Middle frontal gyrus (tissue), 1 donor: ENCODE data around the gene NCAN.
"Not testable (repeated sequence)": the region's sequence is repeated elsewhere in the genome, so short reads cannot be mapped to it uniquely, and the experiment has no call there.

ENCODE experiments used
- DNase-seq: peaks from one replicate; pipeline ENCODE4 v3.0.0-alpha.2; 2015; ENCODE audit warnings: low spot score; ENCODE audit errors: extremely low spot score

Gene NCAN

DNA sequence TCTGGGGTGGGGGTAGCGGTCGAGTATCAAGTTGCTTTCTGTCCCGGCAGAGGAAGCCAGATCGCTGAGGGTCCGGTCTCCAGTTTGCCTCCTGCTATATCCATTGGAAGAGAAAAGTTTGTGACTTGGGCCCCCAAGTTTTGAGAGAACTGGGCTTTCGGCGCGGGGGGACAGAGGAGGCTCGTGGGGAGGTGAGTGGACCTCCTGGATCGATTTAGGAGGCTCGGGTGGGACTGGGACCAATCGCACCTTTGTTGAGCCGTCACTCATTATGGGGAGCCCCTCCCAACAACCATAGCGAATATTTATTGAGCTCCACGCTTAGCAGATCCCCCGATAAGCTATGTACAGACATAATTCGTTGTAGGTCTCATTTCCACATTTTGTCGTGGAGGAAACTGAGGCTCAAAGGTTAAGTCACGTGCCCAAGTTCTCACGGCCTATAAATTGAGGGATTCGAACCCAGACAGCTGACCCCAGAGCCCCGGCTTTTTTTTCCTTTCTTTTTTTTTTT, 18.8 kb upstream of the NCAN start:
- DNase-seq = no peak

DNA sequence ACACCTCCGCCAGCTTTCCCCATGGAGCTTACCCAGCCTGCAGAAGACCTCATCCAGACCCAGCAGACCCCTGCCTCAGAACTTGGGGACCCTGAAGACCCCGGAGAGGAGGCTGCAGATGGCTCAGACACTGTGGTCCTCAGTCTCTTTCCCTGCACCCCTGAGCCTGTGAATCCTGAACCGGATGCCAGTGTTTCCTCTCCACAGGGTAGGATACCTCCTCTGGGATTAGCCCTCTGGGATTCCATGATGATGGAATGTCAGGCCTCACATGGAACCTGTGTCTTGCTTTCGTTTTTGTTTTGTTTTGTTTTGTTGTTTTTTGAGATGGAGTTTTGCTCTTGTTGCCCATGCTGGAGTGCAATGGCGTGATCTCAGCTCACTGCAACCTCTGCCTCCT, 17.8 kb upstream of the NCAN start:
- no peak for DNase-seq

DNA sequence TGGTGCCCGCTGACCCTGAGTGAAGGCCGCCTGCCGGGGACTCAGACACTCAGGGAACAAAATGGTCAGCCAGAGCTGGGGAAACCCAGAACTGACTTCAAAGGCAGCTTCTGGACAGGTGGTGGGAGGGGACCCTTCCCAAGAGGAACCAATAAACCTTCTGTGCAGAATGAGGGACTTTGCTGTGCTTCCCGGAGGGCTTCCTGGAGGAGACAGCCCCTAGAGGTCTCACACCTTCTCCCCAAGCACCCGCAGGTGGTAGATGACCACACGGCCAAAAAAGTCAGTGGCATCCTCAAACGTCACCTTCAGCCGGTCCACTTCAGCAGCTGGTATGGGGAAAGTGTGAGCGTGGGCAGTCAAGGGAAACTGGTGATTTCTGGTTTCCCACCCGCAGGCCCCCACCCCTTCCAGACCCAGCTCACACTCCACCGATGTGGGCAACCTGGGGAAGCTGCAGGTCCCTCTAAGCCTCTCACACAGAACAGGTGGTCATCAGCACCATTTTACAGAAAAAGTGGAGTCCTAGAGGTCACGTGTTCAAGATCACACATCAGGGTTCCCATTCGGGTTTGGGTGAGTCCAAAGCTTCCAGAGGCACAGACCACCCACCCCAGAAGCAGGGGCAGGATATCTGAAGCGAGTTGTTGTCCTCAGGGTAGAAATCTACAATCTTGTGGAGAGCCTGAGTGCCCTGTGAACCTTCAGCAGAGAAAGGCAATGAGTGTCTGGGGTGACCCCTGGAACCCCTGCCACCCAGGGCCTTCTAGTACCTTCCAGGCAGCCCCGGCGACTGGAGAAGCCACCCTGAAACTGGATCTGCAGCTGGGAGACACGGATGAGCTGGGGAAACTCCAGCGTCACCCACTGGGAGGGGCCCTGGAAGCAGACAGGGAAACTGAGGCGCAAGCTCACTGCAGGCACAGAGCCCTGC, 9.8 kb upstream of the NCAN start:
- DNase-seq = no peak

DNA sequence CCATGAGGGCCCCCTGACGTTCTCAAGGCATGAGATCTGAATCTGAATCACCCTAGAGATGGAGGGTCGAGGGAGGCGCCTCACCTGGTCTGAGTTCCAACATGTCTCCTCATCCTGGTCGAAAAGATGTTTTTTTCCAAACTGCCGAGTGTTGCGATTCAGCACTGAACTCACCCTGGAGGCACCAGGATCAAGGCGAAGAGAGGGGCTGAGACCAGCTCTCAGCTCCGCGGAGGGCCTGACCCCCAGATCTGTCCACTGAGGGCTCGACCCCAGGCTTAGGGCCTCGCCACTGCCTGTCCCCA, 9.1 kb upstream of the NCAN start:
- no peak for DNase-seq

DNA sequence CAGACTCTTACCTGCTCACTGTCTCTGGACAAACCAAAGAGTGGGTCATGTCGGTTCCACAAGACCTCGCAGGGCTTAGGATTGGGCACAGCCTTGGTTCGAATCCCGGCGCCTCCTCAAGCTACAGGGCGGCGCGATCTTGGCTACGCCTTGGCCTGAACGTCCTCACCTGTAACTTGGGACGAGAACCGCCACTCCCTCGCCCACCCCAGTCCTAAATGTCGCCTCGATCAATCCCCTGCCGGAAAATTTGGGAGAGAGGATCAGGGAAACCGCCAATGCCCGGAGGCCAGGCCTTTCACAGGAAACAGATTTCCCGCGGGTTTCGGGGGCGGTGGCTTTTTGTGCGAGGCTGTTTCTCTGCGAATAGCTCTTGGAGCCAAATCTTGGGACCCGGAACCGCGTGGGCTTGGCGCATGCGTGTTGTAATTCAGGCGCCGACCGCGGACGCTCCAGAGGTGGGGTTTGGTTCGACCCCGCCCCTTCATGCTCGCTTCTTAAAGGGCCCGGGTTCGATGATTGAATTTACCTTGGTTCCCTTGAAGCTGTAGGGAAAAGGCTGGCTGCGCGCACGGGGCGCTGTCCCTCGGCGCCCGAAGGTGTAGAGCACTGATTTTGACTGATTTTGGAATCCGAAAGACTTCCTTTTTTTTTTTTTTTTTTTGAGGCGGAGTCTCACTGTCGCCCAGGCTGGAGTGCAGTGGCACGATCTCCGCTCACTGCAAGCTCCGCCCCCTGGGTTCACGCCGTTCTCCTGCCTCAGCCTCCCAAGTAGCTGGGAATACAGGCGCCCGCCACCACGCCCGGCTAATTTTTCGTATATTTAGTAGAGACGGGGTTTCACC, 8.5 kb upstream of the NCAN start, which contains the start of gene NR2C2AP:
Gene NR2C2AP (minus strand): TSS at position 403 of the 845 bp plus-strand sequence. CDS start 354 bp downstream, at position 49.
- DNase-seq = peak; percentile 83

DNA sequence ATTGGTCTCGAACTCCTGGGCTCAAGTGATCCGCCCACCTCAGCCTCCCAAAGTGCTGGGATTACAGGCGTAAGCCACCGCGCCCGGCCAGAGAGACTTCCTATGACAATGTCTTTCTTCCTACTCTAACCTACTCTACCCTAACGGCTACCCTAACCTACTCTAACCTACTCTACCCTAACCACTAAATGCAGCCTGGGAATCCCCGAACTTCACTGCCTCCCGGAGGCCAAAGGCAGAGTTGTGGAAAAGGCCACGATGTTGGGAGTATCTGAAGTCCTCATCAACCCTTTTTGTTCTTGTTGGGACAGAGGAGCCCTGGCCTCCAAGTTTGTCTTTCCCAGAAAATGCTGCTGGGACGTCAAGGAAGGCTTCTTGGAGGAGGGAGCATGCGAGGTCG, 7.6 kb upstream of the NCAN start:
- DNase-seq = no peak

DNA sequence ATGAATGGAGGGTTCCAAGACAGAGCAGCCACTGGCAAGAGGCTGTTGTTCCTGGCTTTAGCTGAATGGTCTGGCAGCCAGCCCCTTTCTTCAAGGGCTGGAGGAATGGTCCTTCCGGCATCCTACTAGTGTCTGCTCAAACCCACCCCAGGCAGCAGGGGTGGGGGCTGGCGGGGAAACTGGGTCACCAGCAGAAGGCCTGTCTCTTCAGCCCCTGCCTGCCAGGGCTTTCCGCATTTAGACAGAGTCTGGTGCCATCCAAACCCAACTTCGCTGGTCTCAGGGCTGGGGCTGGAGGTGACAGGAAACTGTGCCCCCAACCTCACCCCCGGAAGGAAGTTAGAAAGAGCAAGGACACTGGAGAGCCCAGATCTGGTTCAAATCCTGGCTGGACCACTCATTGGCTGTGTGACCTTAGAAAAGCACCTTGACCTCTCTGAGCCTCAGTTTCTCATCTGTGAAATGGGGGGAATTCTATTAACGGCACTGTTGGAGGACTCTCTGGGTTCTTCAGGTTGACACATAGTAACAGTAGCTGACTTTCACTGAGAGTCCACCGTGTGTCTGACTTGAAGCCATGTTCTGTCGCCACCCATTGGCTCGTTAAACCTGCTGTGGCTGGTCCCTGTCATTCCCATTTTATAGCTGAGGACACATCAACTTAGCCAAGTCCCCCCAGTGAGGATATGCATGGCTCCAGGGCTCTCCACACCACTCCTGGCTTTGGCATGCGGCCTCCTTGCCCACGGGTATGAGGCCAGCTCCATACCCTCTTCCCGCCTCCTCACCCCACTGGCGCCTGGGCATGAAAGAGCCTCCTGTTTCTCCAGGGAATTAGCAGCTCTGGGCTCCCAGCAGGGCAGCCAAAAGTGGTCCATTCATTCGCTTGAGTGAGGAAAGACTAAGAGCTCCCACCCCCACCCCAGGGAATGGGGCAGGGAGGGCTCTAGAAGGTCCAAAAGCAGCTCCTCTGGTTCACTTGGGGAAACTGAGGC, 6.0 kb upstream of the NCAN start:
- DNase-seq = no peak

DNA sequence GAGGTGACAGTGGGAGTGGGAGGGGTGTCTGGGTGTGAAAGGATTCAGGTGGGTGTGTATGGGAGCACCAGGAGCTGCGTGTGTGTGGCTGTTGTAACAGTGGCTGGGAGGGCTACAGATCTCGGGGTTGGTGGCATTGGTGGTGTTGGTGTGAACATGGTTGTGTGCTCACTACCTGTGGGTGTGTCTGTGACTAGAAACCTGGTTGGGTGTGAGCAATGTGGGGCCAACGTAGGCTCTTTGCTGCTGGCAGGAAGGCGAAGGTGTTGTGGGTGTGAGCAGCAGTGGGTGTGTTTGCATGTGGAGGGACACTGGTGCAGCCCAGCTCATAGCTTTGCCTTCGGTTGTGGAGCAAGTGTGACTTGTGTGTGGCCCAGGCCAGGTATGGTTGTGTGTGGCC, 4.8 kb upstream of the NCAN start:
- DNase-seq = no peak

DNA sequence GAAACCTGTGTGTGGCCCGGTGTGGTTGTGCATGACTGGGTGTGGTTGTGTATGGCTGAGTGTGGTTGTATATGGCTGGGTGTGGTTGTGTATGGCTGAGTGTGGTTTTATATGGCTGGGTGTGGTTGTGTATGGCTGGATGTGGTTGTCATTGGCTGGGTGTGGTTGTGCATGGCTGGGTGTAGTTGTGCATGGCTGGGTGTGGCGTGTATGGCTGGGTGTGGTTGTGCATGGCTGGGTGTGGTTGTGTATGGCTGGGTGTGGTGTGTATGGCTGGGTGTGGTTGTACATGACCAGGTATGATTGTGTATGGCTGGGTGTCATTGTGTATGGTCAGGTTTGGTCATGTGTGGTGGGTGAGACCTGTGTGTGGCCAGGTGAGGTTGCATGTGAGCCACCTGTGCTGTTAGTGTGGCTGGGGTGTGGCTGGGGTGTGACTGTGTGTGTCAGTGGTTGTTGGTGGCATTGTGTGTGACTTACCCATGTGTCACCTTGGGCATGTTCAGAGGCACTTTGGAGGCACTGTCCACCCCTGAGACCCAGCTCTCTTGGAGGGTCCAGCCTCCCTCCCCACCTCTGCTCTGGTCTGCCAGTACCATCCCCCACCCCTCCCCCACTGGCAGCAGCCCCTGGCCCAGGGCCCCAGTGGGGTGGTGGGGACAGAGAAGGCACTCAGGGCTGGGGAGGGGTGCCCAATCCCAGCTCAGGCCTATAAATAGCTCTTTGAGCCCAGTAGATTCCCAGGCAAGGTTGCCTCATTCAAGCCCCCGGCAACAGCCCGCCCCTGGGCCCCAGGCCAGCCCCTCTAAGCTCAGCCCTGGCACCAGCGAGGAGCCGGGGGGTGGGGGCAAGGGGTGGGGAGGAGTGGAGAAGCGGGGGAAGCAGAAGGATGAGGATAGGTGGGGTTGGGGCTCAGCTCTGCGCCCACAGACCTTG, 3.9 kb upstream of the NCAN start:
- no peak for DNase-seq

DNA sequence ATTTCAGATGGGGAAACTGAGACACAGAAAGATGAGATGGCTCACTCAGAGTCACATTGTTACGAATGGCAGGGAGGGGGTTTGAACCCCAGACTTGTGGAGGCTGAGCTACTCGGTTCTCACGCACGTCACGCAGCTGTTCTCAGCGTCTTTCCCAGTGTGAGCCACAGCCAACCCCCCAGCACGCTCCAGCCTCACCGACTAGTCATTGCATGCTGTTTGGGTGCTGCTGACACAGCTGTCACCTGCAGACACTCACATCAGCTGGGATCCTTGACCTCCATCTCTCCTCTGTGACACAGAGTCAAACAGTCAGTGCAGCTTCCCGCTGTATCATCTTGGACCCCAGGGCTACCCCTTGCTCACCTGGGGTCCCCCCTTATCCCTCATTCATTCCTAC, 2.4 kb upstream of the NCAN start:
- no peak for DNase-seq

DNA sequence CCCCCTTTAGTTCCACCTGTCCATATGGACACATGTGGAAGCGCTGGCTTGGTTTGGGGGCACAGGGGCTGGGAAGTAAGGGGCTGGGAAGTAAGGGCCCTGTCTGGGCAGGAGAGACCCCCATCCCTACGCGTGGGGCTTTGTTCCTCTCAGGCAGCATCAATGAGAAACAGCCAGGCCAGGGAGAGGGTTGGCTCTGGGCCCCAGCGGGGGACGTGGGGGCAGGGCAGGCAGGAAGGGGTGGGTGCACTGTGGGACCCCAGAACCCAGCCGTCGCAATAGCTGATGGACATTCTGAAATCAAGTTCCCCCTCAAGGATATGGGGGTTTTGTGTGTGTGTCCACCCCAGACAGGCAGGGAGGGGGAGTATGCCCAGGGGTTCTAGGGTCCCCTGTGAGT, 1.2 kb downstream of the NCAN start:
- DNase-seq = no peak

DNA sequence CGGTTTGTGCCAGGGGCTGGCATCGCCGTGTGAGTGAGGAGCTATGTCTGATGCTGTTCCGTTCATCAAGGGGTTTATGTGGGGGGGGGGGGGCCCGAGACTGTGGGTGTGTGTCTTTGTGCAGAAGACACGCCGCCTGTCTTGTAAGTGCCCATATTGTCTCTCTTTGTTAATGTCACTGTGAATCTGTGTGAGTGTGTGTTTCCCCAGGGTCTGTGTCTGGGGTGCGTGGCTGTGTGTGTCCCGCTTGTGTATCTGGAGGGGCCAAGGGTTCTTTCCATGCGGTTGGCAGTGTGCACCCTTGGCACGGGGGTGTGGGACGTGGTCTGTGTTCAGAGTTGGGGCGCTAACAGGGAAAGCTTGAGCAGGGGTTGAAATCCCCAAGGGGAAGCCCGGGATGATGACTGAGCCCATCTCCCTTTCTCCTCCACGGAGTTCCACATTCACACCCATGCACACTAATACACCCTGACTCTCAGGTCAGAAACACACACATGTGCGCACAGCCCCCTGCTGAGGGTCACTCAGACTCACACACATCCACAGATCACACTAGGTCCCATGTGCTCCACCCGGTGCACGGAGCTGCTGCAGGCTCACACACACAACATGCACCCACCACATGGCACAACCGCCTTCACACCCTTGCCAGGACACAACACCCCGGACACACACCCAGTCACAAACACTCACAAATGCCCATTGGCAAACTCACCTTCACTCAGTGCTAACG, 1.8 kb downstream of the NCAN start:
- no peak for DNase-seq

DNA sequence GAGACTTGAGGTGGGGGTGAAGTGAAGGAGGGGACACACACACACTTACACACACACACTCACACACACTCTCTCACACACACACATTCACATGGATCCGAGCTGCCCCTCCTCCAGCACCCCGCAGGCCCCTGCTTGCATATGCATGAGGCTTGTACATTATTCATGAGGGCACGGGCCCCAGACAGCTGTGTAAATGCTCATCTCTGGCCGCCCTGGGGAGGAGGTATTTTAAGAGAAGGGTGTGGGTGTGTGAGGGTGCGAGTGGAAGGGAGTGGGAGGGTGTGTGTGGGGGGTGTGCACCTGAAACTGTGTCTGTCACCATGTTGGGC, 2.4 kb downstream of the NCAN start:
- DNase-seq = no peak

DNA sequence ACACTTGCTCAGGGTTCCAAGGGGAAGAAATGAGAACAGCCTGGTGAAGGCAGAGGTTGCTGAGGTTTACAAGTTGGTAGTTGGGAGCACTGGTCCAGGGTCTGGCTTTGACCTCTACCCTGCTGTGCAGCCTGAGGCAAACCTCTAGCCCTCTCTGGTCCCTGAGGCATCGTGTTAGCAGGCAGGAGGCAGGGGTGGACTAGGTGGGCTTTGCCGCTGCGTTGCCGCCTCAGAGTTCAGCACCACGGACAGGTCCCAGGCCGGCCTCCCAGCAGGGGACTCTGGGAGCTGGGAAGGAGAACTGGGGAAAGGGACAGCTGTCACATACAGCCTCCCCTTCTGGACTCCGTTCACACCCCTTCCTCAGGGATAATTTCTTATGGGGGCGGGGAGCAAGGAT, 3.1 kb downstream of the NCAN start:
- no peak for DNase-seq

DNA sequence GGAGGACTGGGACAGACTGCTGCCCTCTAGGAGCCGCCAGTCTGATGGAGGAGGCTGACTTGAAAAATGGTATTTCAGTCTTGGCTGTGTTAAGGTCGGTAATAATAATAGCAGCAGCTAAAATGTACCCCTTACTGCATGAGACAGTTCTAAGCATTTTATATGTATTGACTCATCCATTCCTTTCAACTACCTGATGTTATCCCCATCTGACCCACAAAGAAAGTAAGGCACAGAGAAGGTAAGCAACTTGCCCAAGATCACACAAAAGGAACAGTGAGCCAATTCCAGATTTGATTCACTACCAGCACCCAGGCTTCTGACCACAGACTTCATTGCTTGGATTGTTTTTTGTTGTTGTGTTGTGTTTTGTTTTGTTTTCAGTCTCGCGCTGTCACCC, 4.0 kb downstream of the NCAN start:
- DNase-seq = no peak

DNA sequence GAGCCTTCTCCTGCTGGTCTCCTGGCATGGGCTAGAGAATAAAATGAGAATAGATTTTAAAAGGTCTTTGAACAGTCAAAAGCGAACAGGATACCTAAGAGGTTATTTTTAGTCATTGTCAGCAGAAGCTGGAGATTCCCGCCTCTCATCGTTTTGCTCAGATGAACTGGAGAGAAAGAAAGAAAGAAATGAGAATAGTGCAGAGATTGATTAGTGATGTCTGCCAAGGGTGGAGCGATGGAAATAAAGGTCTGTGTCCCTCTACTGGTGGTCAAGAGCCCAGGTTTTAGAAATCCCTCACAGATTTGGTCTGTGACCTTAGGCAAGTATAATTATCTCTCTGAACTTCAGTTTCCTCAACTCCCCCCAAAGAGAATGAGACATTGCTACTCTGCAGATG, 5.3 kb downstream of the NCAN start:
- no peak for DNase-seq

DNA sequence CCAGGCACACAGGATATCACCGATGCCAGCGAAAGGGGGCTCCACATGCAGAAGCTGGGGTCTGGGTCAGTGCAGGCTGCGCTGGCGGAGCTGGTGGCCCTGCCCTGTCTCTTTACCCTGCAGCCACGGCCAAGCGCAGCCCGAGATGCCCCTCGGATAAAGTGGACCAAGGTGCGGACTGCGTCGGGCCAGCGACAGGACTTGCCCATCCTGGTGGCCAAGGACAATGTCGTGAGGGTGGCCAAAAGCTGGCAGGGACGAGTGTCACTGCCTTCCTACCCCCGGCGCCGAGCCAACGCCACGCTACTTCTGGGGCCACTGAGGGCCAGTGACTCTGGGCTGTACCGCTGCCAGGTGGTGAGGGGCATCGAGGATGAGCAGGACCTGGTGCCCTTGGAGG, 7.2 kb downstream of the NCAN start:
- no peak for DNase-seq

DNA sequence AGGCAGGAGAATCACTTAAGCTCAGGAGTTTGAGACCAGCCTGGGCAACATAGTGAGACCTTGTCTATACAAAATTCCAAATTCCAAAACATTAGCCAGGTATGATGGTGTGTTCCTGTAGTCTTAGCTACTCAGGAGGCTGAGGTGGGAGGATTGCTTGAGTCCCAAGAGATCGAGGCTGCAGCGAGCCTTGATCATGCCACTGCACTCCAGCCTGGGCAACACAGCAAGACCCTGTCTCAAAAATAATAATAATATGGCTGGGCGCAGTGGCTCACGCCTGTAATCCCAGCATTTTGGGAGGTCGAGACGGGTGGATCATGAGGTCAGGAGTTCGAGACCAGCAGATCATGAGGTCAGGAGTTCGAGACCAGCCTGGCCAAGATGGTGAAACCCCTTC, 9.2 kb downstream of the NCAN start:
- DNase-seq = not testable (repeated sequence)

DNA sequence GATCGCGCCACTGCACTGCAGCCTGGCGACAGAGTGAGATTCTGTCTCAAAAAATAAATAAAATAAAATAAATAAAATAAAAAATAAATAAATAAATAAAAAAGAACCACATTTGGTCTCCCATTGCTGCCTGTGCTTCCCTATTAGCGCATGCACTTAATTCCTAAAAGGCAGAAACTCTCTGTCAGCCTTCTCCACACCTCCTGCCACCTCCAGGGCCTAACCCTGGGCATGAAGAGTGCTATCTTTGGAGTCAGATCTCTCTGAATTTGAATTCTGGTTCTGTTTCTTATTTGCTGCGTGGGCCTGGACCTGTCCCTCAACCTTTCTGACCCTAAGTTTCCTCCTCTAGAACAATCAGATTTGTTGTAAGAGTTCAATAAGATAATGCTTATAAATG, 11.3 kb downstream of the NCAN start:
- DNase-seq = no peak

DNA sequence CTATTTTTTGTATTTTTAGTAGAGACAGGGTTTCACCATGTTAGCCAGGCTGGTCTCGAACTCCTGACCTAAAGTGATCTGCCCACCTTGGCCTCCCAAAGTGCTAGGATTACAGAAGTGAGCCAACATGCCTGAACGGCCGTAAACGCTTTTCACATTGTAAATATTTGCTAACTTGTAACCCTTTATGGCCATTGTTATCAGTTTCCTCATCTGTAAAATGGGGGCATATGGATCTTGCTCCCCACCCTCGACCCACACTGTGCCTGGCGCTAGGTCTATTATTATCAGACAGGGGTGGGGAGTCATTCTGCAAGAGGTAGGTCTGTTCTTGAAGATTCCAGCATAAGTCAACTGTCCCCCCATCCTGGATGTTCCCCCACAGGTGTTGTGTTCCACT, 11.9 kb downstream of the NCAN start:
- DNase-seq = no peak
